Vagina (tissue), 2 donors: ENCODE measurements around the gene RAB3GAP1. TPM values are rescaled to one million over a fixed set of nuclear protein-coding genes. Genes with fewer than 3 reads are reported as not detected.

Experiments
- DNase-seq, 2 donors: peaks; one replicate each; pipeline ENCODE4 v3.0.0-alpha.2; 2017; ENCODE audit errors: extremely low spot score in 2 of 2
- H3K27ac ChIP-seq: fragments of 200-600 bp; sonication (generic); one replicate; pipeline ENCODE4 v1.5.1; 2019
- H3K27me3 ChIP-seq: fragments of 200-600 bp; sonication (generic); one replicate; pipeline ENCODE4 v1.5.1; 2019
- H3K36me3 ChIP-seq, 2 donors: fragments of 200-600 bp; sonication (generic); one replicate each; pipeline ENCODE4 v1.5.1; 2017 to 2019
- H3K4me1 ChIP-seq: fragments of 200-600 bp; sonication (generic); one replicate; pipeline ENCODE4 v1.5.1; 2019
- H3K4me3 ChIP-seq, 2 donors: fragments of 200-600 bp; sonication (generic); 1 replicate in 1 of 2; 2 replicates in 1 of 2; pipeline ENCODE4 v1.5.1; 2016 to 2019
- H3K9me3 ChIP-seq: fragments of 200-600 bp; sonication (generic); one replicate; pipeline ENCODE4 v1.5.1; 2019
- CTCF ChIP-seq, 3 experiments: fragments of 450-650 bp in 2 of 3; fragments of 200-600 bp in 1 of 3; sonication (generic) in 1 of 3; IDR thresholded peaks; one replicate each; pipeline ENCODE4 v1.5.1; 2017 to 2019; ENCODE audit warnings: antibody characterized with exemption in 3 of 3, mild to moderate bottlenecking in 2 of 3, moderate library complexity in 2 of 3
- POLR2A ChIP-seq, 2 donors: fragments of 450-650 bp; IDR thresholded peaks; one replicate each; pipeline ENCODE4 v1.6.1; 2017; ENCODE audit warnings: antibody characterized with exemption in 2 of 2, mild to moderate bottlenecking in 2 of 2, moderate library complexity in 2 of 2
- POLR2AphosphoS5 ChIP-seq, 2 donors: sonication (generic); formaldehyde crosslinking; IDR thresholded peaks; one replicate each; pipeline ENCODE4 v1.9.0; 2017; ENCODE audit warnings: antibody characterized with exemption in 2 of 2, mild to moderate bottlenecking in 2 of 2, low read depth in 1 of 2; ENCODE audit not compliant: insufficient read depth in 1 of 2
- intact Hi-C: fragments of 100-400 bp; cut with DNase I; formaldehyde crosslinking; loops from one replicate; pipeline ENCODE4 v1.15.1; 2023
- total RNA-seq: library from RNA; depleted of rRNA; stranded (reverse); fragments of >200 nt; gene quantifications from one replicate; pipeline ENCODE4 v1.2.3, GENCODE V29; 2016

The RAB3GAP1 gene
- total RNA-seq, 1 donor from 2014 or later, result 44.9 TPM

- H3K4me3 ChIP-seq, result no peak overlapping the region
- no peak for DNase-seq
- TF ChIP-seq CTCF (IDR thresholded peaks at IDR 0.05) (no peak), POLR2A (IDR thresholded peaks at IDR 0.05) (no peak), POLR2AphosphoS5 (IDR thresholded peaks at IDR 0.05; ENCODE audit: insufficient read depth in 1 of 2, low read depth in 1 of 2) (no peak)
- H3K9me3 ChIP-seq, result no peaks in the 10 kb centered on the region
- H3K27ac ChIP-seq, result no peak overlapping the region
- H3K27me3 ChIP-seq, result no peaks in the 10 kb centered on the region
- intact Hi-C loops, result no loop called here
- no peaks in the 10 kb centered on the region for H3K4me1 ChIP-seq
- peaks cover 0 to 46% of the 10 kb centered on the region in 2 donors for H3K36me3 ChIP-seq
These were observed 118.0 kb downstream of the RAB3GAP1 start for GRCh38 chr2:135169900-135170753.

GRCh38 chr2:135174049-135174809 lies 122.1 kb downstream of the RAB3GAP1 start:
- intact Hi-C loops, result no loop called here
- H3K36me3 ChIP-seq, result peaks cover 0 to 27% of the 10 kb centered on the region in 2 donors

DNA sequence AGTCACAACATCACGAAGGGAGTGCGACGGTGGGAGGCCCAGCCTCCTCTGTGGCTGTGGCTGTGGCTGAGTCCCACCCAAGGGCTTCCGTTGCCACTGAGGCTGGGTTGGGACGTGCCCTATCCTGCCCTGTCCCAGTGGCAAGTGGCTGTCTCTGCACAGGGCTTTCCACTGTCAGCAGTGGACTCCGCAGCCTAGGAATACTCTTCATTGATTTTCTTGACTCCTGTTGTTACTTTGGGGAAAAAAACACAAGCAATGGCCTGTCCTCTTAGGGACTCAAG lies 122.7 kb downstream of the RAB3GAP1 start:
- no peak for DNase-seq
- Histone ChIP-seq H3K4me1 (no peaks in the 10 kb centered on the region), H3K9me3 (no peaks in the 10 kb centered on the region), H3K27me3 (no peaks in the 10 kb centered on the region), H3K36me3 (peaks cover 0 to 22% of the 10 kb centered on the region in 2 donors), H3K27ac (no peak overlapping the region), H3K4me3 (no peak overlapping the region)
- TF ChIP-seq POLR2AphosphoS5 (IDR thresholded peaks at IDR 0.05; ENCODE audit: insufficient read depth in 1 of 2, low read depth in 1 of 2) (no peak), POLR2A (IDR thresholded peaks at IDR 0.05) (no peak), CTCF (IDR thresholded peaks at IDR 0.05) (no peak)
- intact Hi-C loops, result no loop called here

More at GRCh38 chr2:135174049-135174809, 122.1 kb downstream of the RAB3GAP1 start:
- no peaks in the 10 kb centered on the region for H3K4me1 ChIP-seq
- H3K27me3 ChIP-seq, result no peaks in the 10 kb centered on the region
- no peak overlapping the region for H3K4me3 ChIP-seq
- no peaks in the 10 kb centered on the region for H3K9me3 ChIP-seq
- no peak for TF ChIP-seq POLR2A (IDR thresholded peaks at IDR 0.05)
- no peak for TF ChIP-seq POLR2AphosphoS5 (IDR thresholded peaks at IDR 0.05; ENCODE audit: insufficient read depth in 1 of 2, low read depth in 1 of 2)
- no peak for TF ChIP-seq CTCF (IDR thresholded peaks at IDR 0.05)
- H3K27ac ChIP-seq, result no peak overlapping the region
- DNase-seq, result no peak

DNA sequence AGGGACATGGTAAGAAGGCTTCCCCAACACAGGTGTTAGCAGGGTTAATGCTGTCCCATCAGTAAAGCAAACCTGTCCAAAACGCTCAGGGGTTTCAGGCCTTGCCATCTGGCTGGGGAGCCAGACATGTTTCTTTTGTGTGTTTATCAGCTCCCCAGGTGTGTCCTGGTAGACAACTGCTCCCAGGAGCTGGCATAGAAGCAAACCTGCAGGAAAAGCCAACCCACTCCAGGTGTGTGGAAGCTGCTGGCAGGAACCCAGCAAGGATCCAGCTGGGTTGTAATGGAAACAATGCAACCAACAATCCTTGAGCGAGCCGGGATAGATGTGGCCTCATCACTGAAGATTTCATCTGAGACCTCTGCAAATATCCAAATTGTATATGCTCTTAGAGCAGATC lies 123.1 kb downstream of the RAB3GAP1 start:
- no peak for DNase-seq
- Histone ChIP-seq H3K4me1 (no peaks in the 10 kb centered on the region), H3K9me3 (no peaks in the 10 kb centered on the region), H3K27me3 (no peaks in the 10 kb centered on the region), H3K4me3 (no peak overlapping the region), H3K36me3 (peaks cover 0 to 18% of the 10 kb centered on the region in 2 donors), H3K27ac (no peak overlapping the region)
- intact Hi-C loops, result no loop called here
- TF ChIP-seq POLR2AphosphoS5 (IDR thresholded peaks at IDR 0.05; ENCODE audit: insufficient read depth in 1 of 2, low read depth in 1 of 2), result no peak
- no peak for TF ChIP-seq POLR2A (IDR thresholded peaks at IDR 0.05)
- TF ChIP-seq CTCF (IDR thresholded peaks at IDR 0.05), result no peak

GRCh38 chr2:135179689-135180088 lies 127.6 kb downstream of the RAB3GAP1 start:
- DNase-seq, result no peak
- Histone ChIP-seq H3K27ac (no peak overlapping the region), H3K4me1 (no peaks in the 10 kb centered on the region), H3K4me3 (no peak overlapping the region), H3K9me3 (no peaks in the 10 kb centered on the region), H3K36me3 (peaks cover 0 to 9% of the 10 kb centered on the region in 2 donors), H3K27me3 (no peaks in the 10 kb centered on the region)
- intact Hi-C loops, result no loop called here
- TF ChIP-seq POLR2AphosphoS5 (IDR thresholded peaks at IDR 0.05; ENCODE audit: insufficient read depth in 1 of 2, low read depth in 1 of 2), result no peak
- no peak for TF ChIP-seq POLR2A (IDR thresholded peaks at IDR 0.05)
- TF ChIP-seq CTCF (IDR thresholded peaks at IDR 0.05), result no peak
